ENCODE data around the gene KREMEN1.

- TF ChIP-seq CTCF (IDR thresholded peaks at IDR 0.05), result no peak
- TF ChIP-seq EZH2 (IDR thresholded peaks at IDR 0.05; ENCODE audit: borderline replicate concordance, insufficient read depth, low read depth, low read length, poor library complexity, severe bottlenecking), result no peak
Observed at GRCh38 chr22:29193021-29193420, 120.2 kb downstream of the KREMEN1 start.
